HG03575 (cell line): ENCODE data around the gene EFCAB13.

Source experiments
- ATAC-seq: cut with Tn5 transposase; IDR thresholded peaks from one replicate; pipeline ENCODE4 v1.9.1; 2021; ENCODE audit not compliant: unreplicated experiment, insufficient number of reproducible peaks, low FRiP score; ENCODE audit errors: extremely low read depth

The EFCAB13 gene

GRCh38 chr17:47323382-47324223 is at the start of gene EFCAB13:
Gene EFCAB13 (plus strand): TSS chr17:47323955. CDS start chr17:47328354, 4,399 bp downstream.
- ATAC-seq: peak; percentile 39

GRCh38 chr17:47274319-47275069 is 49.3 kb upstream of the EFCAB13 start:
- ATAC-seq: no peak

GRCh38 chr17:47275245-47275984 is 48.3 kb upstream of the EFCAB13 start:
- ATAC-seq: no peak

- ATAC-seq: no peak
Measured at GRCh38 chr17:47276444-47276843, 47.3 kb upstream of the EFCAB13 start.

- ATAC-seq: no peak
Measured at GRCh38 chr17:47276868-47277267, 46.9 kb upstream of the EFCAB13 start.

GRCh38 chr17:47277921-47278320 is 45.8 kb upstream of the EFCAB13 start:
- no peak for ATAC-seq

- ATAC-seq: no peak
Measured at GRCh38 chr17:47278561-47278960, 45.2 kb upstream of the EFCAB13 start.

- no peak for ATAC-seq
Measured at GRCh38 chr17:47279062-47279801, 44.5 kb upstream of the EFCAB13 start.

- no peak for ATAC-seq
Measured at GRCh38 chr17:47280072-47280811, 43.5 kb upstream of the EFCAB13 start.

- ATAC-seq: no peak
Measured at GRCh38 chr17:47281216-47281615, 42.5 kb upstream of the EFCAB13 start.

GRCh38 chr17:47285003-47285402 is 38.8 kb upstream of the EFCAB13 start:
- no peak for ATAC-seq

GRCh38 chr17:47286198-47286914 is 37.4 kb upstream of the EFCAB13 start:
- ATAC-seq: peak; percentile 36

- no peak for ATAC-seq
Measured at GRCh38 chr17:47287068-47287467, 36.7 kb upstream of the EFCAB13 start.

- no peak for ATAC-seq
Measured at GRCh38 chr17:47287639-47288038, 36.1 kb upstream of the EFCAB13 start.

- no peak for ATAC-seq
Measured at GRCh38 chr17:47288531-47289116, 35.1 kb upstream of the EFCAB13 start.

GRCh38 chr17:47289302-47289701 is 34.5 kb upstream of the EFCAB13 start:
- no peak for ATAC-seq

- no peak for ATAC-seq
Measured at GRCh38 chr17:47290870-47291241, 32.9 kb upstream of the EFCAB13 start.
